GM12875 (cell line): Measurements from ENCODE around the gene GJA1.
"Not testable (repeated sequence)": the region's sequence is repeated elsewhere in the genome, so short reads cannot be mapped to it uniquely, and the experiment has no call there.

ENCODE experiments used
- H3K4me3 ChIP-seq: one replicate; pipeline ENCODE4 v1.5.1; 2011; ENCODE audit warnings: low read depth, low read length, control low read depth
- CTCF ChIP-seq: IDR thresholded peaks from 2 replicates; pipeline ENCODE4 v1.5.1; 2011; ENCODE audit warnings: low read depth, mild to moderate bottlenecking, control low read depth, inconsistent platforms, low read length, moderate library complexity, borderline replicate concordance; ENCODE audit not compliant: insufficient read depth

Gene GJA1

GRCh38 chr6:121435444-121436069, at the start of gene GJA1:
Gene GJA1, plus strand, starts transcription at chr6:121435646. Its CDS starts 11,202 bp downstream, at chr6:121446848.
- no peak within 1 kb of the TSS for H3K4me3 ChIP-seq
- TF ChIP-seq CTCF: no peak

GRCh38 chr6:121386551-121386950, 48.9 kb upstream of the GJA1 start:
- H3K4me3 ChIP-seq: not testable (repeated sequence)

GRCh38 chr6:121389419-121389818, 46.0 kb upstream of the GJA1 start:
- TF ChIP-seq CTCF: no peak
- H3K4me3 ChIP-seq: no peak overlapping the region

GRCh38 chr6:121393731-121394505, 41.5 kb upstream of the GJA1 start:
- no peak overlapping the region for H3K4me3 ChIP-seq
- no peak for TF ChIP-seq CTCF

GRCh38 chr6:121395736-121396135, 39.7 kb upstream of the GJA1 start:
- no peak for TF ChIP-seq CTCF
- H3K4me3 ChIP-seq: no peak overlapping the region

GRCh38 chr6:121397188-121397587, 38.3 kb upstream of the GJA1 start:
- not testable (repeated sequence) for H3K4me3 ChIP-seq

GRCh38 chr6:121398127-121398526, 37.3 kb upstream of the GJA1 start:
- no peak for TF ChIP-seq CTCF
- no peak overlapping the region for H3K4me3 ChIP-seq

- no peak for TF ChIP-seq CTCF
- H3K4me3 ChIP-seq: no peak overlapping the region
Observed at GRCh38 chr6:121399966-121400365, 35.5 kb upstream of the GJA1 start.
